HG03097 (cell line): ENCODE measurements around the gene NUP210.

Experiments
- ATAC-seq: cut with Tn5 transposase; IDR thresholded peaks from one replicate; pipeline ENCODE4 v1.9.1; 2021; ENCODE audit not compliant: unreplicated experiment, low FRiP score

NUP210 gene

GRCh38 chr3:13332158-13332557 is 88.0 kb downstream of the NUP210 start:
- ATAC-seq: peak; percentile 80

- ATAC-seq: no peak
Measured at GRCh38 chr3:13329746-13330145, 90.4 kb downstream of the NUP210 start.

- no peak for ATAC-seq
Measured at GRCh38 chr3:13325892-13326443, 94.2 kb downstream of the NUP210 start.

- no peak for ATAC-seq
Measured at GRCh38 chr3:13324835-13325501, 95.2 kb downstream of the NUP210 start.

- ATAC-seq: no peak
Measured at GRCh38 chr3:13323822-13324221, 96.3 kb downstream of the NUP210 start.

- ATAC-seq: no peak
Measured at GRCh38 chr3:13322324-13322723, 97.8 kb downstream of the NUP210 start.

GRCh38 chr3:13319564-13320220 is 100.4 kb downstream of the NUP210 start:
- ATAC-seq: no peak

GRCh38 chr3:13318626-13319470 is 101.3 kb downstream of the NUP210 start:
- ATAC-seq: no peak

GRCh38 chr3:13317596-13318320 is 102.4 kb downstream of the NUP210 start:
- no peak for ATAC-seq

GRCh38 chr3:13316603-13317002 is 103.5 kb downstream of the NUP210 start:
- ATAC-seq: no peak

GRCh38 chr3:13314877-13315276 is 105.2 kb downstream of the NUP210 start:
- no peak for ATAC-seq

- ATAC-seq: no peak
Measured at GRCh38 chr3:13313813-13314212, 106.3 kb downstream of the NUP210 start.

- ATAC-seq: no peak
Measured at GRCh38 chr3:13309004-13309403, 111.1 kb downstream of the NUP210 start.

GRCh38 chr3:13308380-13308801 is 111.7 kb downstream of the NUP210 start:
- no peak for ATAC-seq

- no peak for ATAC-seq
Measured at GRCh38 chr3:13307041-13307440, 113.1 kb downstream of the NUP210 start.

- ATAC-seq: no peak
Measured at GRCh38 chr3:13305623-13306022, 114.5 kb downstream of the NUP210 start.

- ATAC-seq: no peak
Measured at GRCh38 chr3:13303410-13303809, 116.7 kb downstream of the NUP210 start.

- ATAC-seq: no peak
Measured at GRCh38 chr3:13301286-13301987, 118.7 kb downstream of the NUP210 start.

- ATAC-seq: no peak
Measured at GRCh38 chr3:13300546-13301285, 119.4 kb downstream of the NUP210 start.
